Endothelial cell of umbilical vein (primary cell): Measurements from ENCODE around the gene SIRPA. TPM values are rescaled to one million over a fixed set of nuclear protein-coding genes. Genes with fewer than 3 reads are reported as not detected.

Source experiments
- BruUV-seq: library from RNA; stranded (reverse); fragments of 400-500 nt; replicated peaks from 2 replicates; lab custom pipeline; 2021; lab: Mats Ljungman, UMichigan
- CTCF ChIA-PET: fragments of 300-600, 350-600 bp; sonication (Branson Sonifier 250); formaldehyde crosslinking; loops from one replicate; lab custom pipeline; 2021; ENCODE audit warnings: antibody characterized with exemption, inconsistent platforms; lab: Charles Lee
- POLR2A ChIA-PET: fragments of 300-600, 350-600 bp; sonication (Branson Sonifier 250); formaldehyde crosslinking; loops from one replicate; lab custom pipeline; 2021; ENCODE audit warnings: antibody characterized with exemption, inconsistent platforms; lab: Charles Lee
- DNase-seq: peaks from one replicate; pipeline ENCODE4 v3.0.0-alpha.2; 2011; ENCODE audit warnings: low read depth, low spot score
- FAIRE-seq: peaks from 2 replicates; lab custom pipeline; 2011; peaks lifted over from hg19 to GRCh38; lab: Jason Lieb, UNC
- H2AFZ ChIP-seq: 2 replicates; pipeline ENCODE4 v1.6.0; 2012; ENCODE audit warnings: low read depth, low read length, control low read depth, inconsistent platforms
- H3K27ac ChIP-seq: 2 replicates; pipeline ENCODE4 v1.5.1; 2011; ENCODE audit warnings: low read depth, mild to moderate bottlenecking, control low read depth, low read length, moderate library complexity; ENCODE audit not compliant: insufficient read depth
- H3K27me3 ChIP-seq, 2 experiments: 2 replicates each; pipeline versions ENCODE4 v1.6.0 to v1.6.1; 2011; ENCODE audit warnings: low read length in 2 of 2, mixed read lengths in 1 of 2; ENCODE audit not compliant: control insufficient read depth in 2 of 2, insufficient read depth in 2 of 2
- H3K36me3 ChIP-seq, 2 experiments: 2 replicates in 1 of 2; 3 replicates in 1 of 2; pipeline ENCODE4 v1.5.1; 2011; ENCODE audit warnings: low read length in 2 of 2, mild to moderate bottlenecking in 1 of 2, moderate library complexity in 1 of 2; ENCODE audit not compliant: control insufficient read depth in 2 of 2, insufficient read depth in 2 of 2; ENCODE audit errors: extremely low read depth in 1 of 2
- H3K4me1 ChIP-seq: 3 replicates; pipeline ENCODE4 v1.5.1; 2011; ENCODE audit warnings: mild to moderate bottlenecking, low read length; ENCODE audit not compliant: control insufficient read depth, insufficient read depth; ENCODE audit errors: extremely low read depth
- H3K4me2 ChIP-seq: 2 replicates; pipeline ENCODE4 v1.6.1; 2011; ENCODE audit warnings: low read length, control low read depth, mixed read lengths; ENCODE audit not compliant: insufficient read depth
- H3K4me3 ChIP-seq, 3 experiments: fragments of 200-600 bp in 1 of 3; sonication (generic), shearing (Covaris generic) in 1 of 3; replicated peaks in 1 of 3; 2 replicates each; pipeline ENCODE4 v1.5.1; 2011 to 2016; ENCODE audit warnings: control low read depth in 3 of 3, low read length in 3 of 3, mild to moderate bottlenecking in 2 of 3, inconsistent platforms in 1 of 3, low read depth in 1 of 3, moderate library complexity in 1 of 3; ENCODE audit not compliant: insufficient read depth in 1 of 3
- H3K79me2 ChIP-seq: 2 replicates; pipeline ENCODE4 v1.6.0; 2012; ENCODE audit warnings: low read length, inconsistent platforms; ENCODE audit not compliant: control insufficient read depth, insufficient read depth
- H3K9ac ChIP-seq: replicated peaks from 2 replicates; pipeline ENCODE3; 2011; ENCODE audit warnings: low read length, control low read depth; ENCODE audit not compliant: insufficient read depth; ENCODE audit errors: extremely low read depth
- H3K9me1 ChIP-seq: replicated peaks from 3 replicates; pipeline ENCODE4 v1.6.0; 2011; ENCODE audit warnings: mild to moderate bottlenecking, low read length; ENCODE audit not compliant: control insufficient read depth, insufficient read depth; ENCODE audit errors: extremely low read depth
- H3K9me3 ChIP-seq: replicated peaks from 2 replicates; pipeline ENCODE4 v1.5.1; 2012; ENCODE audit warnings: low read length, inconsistent platforms; ENCODE audit not compliant: control insufficient read depth, insufficient read depth
- H4K20me1 ChIP-seq: replicated peaks from 2 replicates; pipeline ENCODE3; 2011; ENCODE audit warnings: mild to moderate bottlenecking, low read length; ENCODE audit not compliant: control insufficient read depth, insufficient read depth; ENCODE audit errors: extremely low read depth
- EZH2 ChIP-seq: IDR thresholded peaks from 2 replicates; pipeline ENCODE4 v1.6.1; 2012; ENCODE audit warnings: borderline replicate concordance, low read depth, mild to moderate bottlenecking, moderate library complexity, low read length, inconsistent platforms; ENCODE audit not compliant: severe bottlenecking
- FOS ChIP-seq: IDR thresholded peaks from 2 replicates; pipeline ENCODE4 v1.6.1; 2011; ENCODE audit warnings: mild to moderate bottlenecking, low read length, moderate library complexity, borderline replicate concordance; ENCODE audit not compliant: insufficient read depth
- GATA2 ChIP-seq: IDR thresholded peaks from 2 replicates; pipeline ENCODE4 v1.7.0; 2011; ENCODE audit warnings: low read depth, mild to moderate bottlenecking, moderate library complexity, mixed read lengths, low read length; ENCODE audit not compliant: insufficient read length, insufficient read depth
- JUN ChIP-seq: IDR thresholded peaks from 2 replicates; pipeline ENCODE4 v1.6.1; 2011; ENCODE audit warnings: borderline replicate concordance, low read depth; ENCODE audit not compliant: insufficient read length, insufficient read depth
- MYC ChIP-seq: IDR thresholded peaks from one replicate; pipeline ENCODE4 v1.6.1; 2011; ENCODE audit warnings: mild to moderate bottlenecking, low read depth, low read length
- POLR2A ChIP-seq: IDR thresholded peaks from 2 replicates; pipeline ENCODE4 v1.6.1; 2012; ENCODE audit warnings: low read depth, mild to moderate bottlenecking, control low read depth, low read length
- POLR2AphosphoS5 ChIP-seq: IDR thresholded peaks from 2 replicates; pipeline ENCODE4 v1.6.1; 2012; ENCODE audit warnings: low read depth, mild to moderate bottlenecking, control low read depth, low read length, moderate library complexity; ENCODE audit not compliant: insufficient read depth
- dilution Hi-C: fragments of 300-500 bp; cut with MboI; formaldehyde crosslinking; loops from one replicate; pipeline ENCODE4 v1.15.0; 2019; ENCODE audit warnings: low sequenced_read_pairs; ENCODE audit not compliant: extremely low pct_ligation_motif_present
- intact Hi-C: fragments of 100-400 bp; cut with micrococcal nuclease; formaldehyde crosslinking; loops from one replicate; pipeline ENCODE4 v1.10.0; 2022
- polyA plus RNA-seq, 4 experiments: library from polyadenylated mRNA; depleted of rRNA in 3 of 4; stranded (reverse) in 3 of 4; unstranded in 1 of 4; fragments of >200 nt; gene quantifications; 2 replicates each; pipeline versions ENCODE4 v1.2.1 to v1.2.3, GENCODE V29; 2011 to 2012; ENCODE audit warnings: missing spikeins in 1 of 4
- total RNA-seq: library from RNA; stranded (reverse); gene quantifications from 2 replicates; pipeline ENCODE4 v1.2.3, GENCODE V29; 2021
- TF ChIP-seq, protein P1 (sequence below): IDR thresholded peaks from 2 replicates; pipeline ENCODE4 v1.6.1; 2011; ENCODE audit not compliant: insufficient read depth, insufficient read length
- TF ChIP-seq, protein P2 (sequence below), 2 donors: IDR thresholded peaks; 1 replicate in 1 of 2; 2 replicates in 1 of 2; pipeline ENCODE4 v1.5.1; 2011; ENCODE audit warnings: low read length in 2 of 2, mild to moderate bottlenecking in 2 of 2, moderate library complexity in 2 of 2, control low read depth in 1 of 2, inconsistent platforms in 1 of 2, low read depth in 1 of 2; ENCODE audit not compliant: insufficient read depth in 1 of 2; ENCODE audit errors: extremely low read depth in 1 of 2

SIRPA gene
- total and polyA plus RNA-seq, 2 donors (not counting 3 experiments of a cell fraction or from before 2014, with no cell fraction given) = 29.9 to 59.2 TPM

DNA sequence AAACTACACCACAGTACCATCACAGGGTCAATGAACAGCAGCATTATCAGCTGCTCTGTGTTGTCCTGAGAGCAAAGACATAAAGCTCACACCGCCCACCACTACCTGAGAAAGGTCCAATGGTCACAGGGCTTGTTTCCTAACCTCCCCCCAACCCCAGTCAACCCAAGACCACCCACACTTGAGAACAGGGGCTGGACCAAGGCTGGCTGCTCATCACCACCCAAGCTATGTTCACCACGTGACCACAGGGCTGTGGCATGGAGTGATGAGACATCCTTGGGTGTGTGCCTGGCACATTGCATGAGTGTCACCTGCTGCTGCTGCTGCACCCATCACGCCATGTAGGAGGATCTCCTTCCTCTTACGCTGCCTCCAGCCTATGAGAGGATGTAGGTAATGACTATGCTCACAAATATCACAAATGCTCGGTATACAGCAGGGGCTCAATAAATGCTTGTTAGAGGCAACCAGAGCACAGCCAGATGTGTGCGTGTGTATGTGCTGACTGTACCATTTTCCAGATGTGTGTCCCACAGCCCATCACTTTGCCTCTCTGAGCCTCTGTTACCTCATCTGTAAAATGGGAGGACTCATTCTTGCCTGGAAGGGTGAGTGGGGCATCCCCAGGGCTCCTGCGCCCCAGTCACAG, 23.3 kb upstream of the SIRPA start:
- Histone ChIP-seq H3K36me3 (no peaks in the 10 kb centered on the region), H3K27ac (no peak overlapping the region), H3K4me2 (no peak overlapping the region), H3K9me1 (no peaks in the 10 kb centered on the region), H3K27me3 (peaks cover 0 to 9% of the 10 kb centered on the region in 2 experiments), H3K4me3 (no peak overlapping the region), H4K20me1 (no peaks in the 10 kb centered on the region), H3K9me3 (no peaks in the 10 kb centered on the region), H3K4me1 (no peaks in the 10 kb centered on the region), H2AFZ (no peak overlapping the region), H3K79me2 (no peaks in the 10 kb centered on the region), H3K9ac (no peak overlapping the region)
- TF ChIP-seq MYC = no peak
- ChIA-PET CTCF (interaction anchor here (1.2 to 1.3 kb wide), 2 partner anchors 13 to 15 kb away, joined by 3 read pairs; no protein-coding TSS in a partner anchor), POLR2A (no interaction called here)
- dilution Hi-C loops (no loop called here), intact Hi-C loops (no loop called here)
- no peak for DNase-seq
- no TSS peak for BruUV-seq
- no peak for FAIRE-seq

- Histone ChIP-seq H3K9me3 (no peaks in the 10 kb centered on the region), H4K20me1 (no peaks in the 10 kb centered on the region), H3K27me3 (peaks cover 0 to 5% of the 10 kb centered on the region in 2 experiments), H3K27ac (no peak overlapping the region), H3K36me3 (no peaks in the 10 kb centered on the region), H3K9me1 (no peaks in the 10 kb centered on the region), H3K4me1 (no peaks in the 10 kb centered on the region), H3K9ac (no peak overlapping the region), H3K79me2 (no peaks in the 10 kb centered on the region), H3K4me2 (no peak overlapping the region), H3K4me3 (no peak overlapping the region), H2AFZ (no peak overlapping the region)
- ChIA-PET CTCF (interaction anchor here (0.9 to 1.3 kb wide), 4 partner anchors 14 to 300 kb away, joined by 3 to 4 read pairs (median 3); no protein-coding TSS in a partner anchor), POLR2A (no interaction called here)
- dilution Hi-C loops (no loop called here), intact Hi-C loops (no loop called here)
- DNase-seq = no peak
- TF ChIP-seq POLR2AphosphoS5 = no peak
- TF ChIP-seq EZH2 = no peak
- TF ChIP-seq, protein P1, sequence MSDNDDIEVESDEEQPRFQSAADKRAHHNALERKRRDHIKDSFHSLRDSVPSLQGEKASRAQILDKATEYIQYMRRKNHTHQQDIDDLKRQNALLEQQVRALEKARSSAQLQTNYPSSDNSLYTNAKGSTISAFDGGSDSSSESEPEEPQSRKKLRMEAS = no peak
- no peak for TF ChIP-seq GATA2
- no peak for TF ChIP-seq FOS
- no peak for TF ChIP-seq POLR2A
- TF ChIP-seq MYC = no peak
- TF ChIP-seq, protein P2, sequence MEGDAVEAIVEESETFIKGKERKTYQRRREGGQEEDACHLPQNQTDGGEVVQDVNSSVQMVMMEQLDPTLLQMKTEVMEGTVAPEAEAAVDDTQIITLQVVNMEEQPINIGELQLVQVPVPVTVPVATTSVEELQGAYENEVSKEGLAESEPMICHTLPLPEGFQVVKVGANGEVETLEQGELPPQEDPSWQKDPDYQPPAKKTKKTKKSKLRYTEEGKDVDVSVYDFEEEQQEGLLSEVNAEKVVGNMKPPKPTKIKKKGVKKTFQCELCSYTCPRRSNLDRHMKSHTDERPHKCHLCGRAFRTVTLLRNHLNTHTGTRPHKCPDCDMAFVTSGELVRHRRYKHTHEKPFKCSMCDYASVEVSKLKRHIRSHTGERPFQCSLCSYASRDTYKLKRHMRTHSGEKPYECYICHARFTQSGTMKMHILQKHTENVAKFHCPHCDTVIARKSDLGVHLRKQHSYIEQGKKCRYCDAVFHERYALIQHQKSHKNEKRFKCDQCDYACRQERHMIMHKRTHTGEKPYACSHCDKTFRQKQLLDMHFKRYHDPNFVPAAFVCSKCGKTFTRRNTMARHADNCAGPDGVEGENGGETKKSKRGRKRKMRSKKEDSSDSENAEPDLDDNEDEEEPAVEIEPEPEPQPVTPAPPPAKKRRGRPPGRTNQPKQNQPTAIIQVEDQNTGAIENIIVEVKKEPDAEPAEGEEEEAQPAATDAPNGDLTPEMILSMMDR (IDR thresholded peaks at IDR 0.05; ENCODE audit: extremely low read depth in 1 of 2, insufficient read depth in 1 of 2, low read depth in 1 of 2, low read length in 2 of 2) = no peak
- TF ChIP-seq JUN = no peak
- no peak for FAIRE-seq
- no TSS peak for BruUV-seq
Measured at GRCh38 chr20:1872459-1873097, 22.6 kb upstream of the SIRPA start.
